ENCODE data around the gene MRNIP.
A peak's percentile ranks its signal among the peaks of the same experiment; 100 is the strongest.

Gene MRNIP

GRCh38 chr5:179858586-179859427 is at the start of gene MRNIP:
MRNIP (minus strand) TSS chr5:179858817; CDS start chr5:179858796, 21 bp downstream.
- peak; percentile 64 to 83 (median 72) for DNase-seq (ENCODE audit: low read depth in 2 of 3, low spot score in 2 of 3)

DNA sequence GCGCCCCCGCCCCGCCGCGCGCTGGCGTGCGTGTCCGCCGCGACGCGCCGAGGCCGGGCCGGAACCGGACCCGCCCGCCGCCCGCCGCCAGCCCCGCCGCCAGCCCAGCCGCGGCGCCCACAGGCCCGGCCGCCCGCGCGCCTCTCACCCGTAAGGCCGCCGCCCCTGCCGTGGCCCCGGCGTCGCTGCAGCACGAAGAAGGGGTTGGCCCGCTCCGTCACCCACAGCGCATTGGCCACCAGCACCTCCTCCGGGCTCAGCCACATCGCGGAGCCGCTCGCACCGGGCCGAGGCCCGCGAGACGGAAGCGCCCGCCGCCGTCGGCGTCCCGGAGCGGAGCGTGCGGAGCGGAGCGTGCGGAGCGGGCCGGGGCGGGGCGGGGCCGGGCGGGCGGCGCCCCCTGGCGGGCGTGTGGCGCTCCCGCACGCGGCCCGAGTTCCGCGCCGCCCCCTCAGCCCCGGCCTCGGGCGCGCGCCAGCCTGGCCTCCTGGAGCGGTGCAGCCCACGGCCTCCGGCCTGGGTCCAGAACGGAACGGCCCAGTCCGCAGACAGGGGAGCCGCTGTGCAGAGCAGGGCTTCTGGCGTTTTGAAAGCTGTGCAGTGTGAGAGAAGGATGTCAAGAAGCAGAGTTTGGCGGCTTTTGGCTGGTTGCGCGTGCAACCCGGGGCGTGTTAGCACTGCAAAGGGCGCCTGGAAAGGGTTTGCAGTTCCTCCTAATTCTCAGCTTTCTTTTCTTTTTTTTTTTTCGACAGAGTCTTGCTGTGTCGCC is 49.1 kb upstream of the MRNIP start, which contains the start of gene TBC1D9B:
Gene TBC1D9B (minus strand): TSS at position 342 of the 769 bp plus-strand sequence. CDS start 76 bp downstream, at position 266.
- DNase-seq (ENCODE audit: low read depth in 2 of 3, low spot score in 2 of 3) = peak; percentile 35 to 40 (median 39)

DNA sequence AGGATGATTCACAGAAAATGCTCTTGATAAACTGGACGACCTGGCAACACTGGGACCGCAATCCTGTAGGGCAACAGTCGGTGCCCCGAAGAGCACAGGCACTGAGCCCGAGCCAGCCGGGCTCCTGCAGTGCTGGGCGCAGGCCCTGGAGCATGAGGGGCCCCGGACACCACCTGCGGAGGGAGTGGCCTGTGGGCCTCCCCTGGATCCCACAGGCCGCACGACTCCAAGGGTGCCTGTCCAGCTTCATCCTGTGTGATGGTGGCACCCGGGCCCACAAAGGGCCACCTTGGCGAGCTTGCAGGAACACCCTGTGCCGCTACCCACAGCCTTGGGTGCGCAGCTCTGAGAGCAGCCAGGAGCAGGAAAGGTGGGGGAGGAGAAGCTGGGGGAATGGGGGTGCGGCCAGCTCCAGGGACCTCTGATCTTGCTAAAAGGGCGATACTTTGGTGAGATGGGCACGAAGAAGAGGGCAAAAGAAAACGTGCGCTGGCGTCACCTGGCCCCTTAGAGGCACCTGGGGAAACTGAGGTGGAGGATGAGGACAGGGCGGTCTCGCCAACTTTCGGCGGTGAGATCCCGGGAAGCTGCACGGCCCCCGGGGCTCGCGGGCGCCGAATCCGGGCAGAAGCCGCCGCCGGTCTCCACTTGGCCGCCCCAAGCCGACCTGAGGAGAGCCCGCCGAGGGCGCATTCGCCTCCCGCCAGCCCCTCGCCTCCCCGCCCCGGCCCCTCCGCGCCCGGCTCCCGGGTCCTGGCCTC is 48.4 kb upstream of the MRNIP start:
- peak in 1 of 3 experiments; percentile 23 for DNase-seq (ENCODE audit: low read depth in 2 of 3, low spot score in 2 of 3)

DNA sequence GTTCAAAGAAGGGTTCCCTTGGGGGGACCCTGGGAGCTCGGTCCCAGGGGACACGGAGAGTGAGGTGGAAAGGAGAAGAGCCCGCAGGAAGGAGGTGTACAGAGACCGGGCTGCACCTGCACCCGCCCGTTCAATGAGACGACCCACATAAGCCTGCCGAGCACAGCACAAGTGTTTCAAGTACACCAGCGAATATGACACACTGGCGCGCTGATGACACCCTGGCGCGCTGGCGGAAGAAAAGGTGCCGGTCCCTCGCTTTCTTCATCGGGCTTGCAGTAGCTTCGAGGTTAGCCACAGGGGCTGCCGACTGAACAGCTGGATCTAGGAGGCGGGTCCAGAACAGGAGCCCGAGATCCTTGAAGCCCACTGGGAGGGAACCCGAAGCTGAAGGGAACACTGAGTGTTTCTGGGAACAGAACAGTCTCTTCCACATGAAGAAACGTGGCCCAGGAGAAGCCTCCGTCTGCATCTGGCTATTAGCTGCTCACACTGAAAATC is 47.7 kb upstream of the MRNIP start:
- DNase-seq (ENCODE audit: low read depth in 2 of 3, low spot score in 2 of 3) = no peak

- no peak for DNase-seq (ENCODE audit: low read depth in 2 of 3, low spot score in 2 of 3)
Observed at GRCh38 chr5:179905161-179905560, 46.5 kb upstream of the MRNIP start.

- no peak for DNase-seq (ENCODE audit: low read depth in 2 of 3, low spot score in 2 of 3)
Observed at GRCh38 chr5:179904463-179905160, 46.0 kb upstream of the MRNIP start.

GRCh38 chr5:179902763-179903158 is 44.1 kb upstream of the MRNIP start:
- no peak for DNase-seq (ENCODE audit: low read depth in 2 of 3, low spot score in 2 of 3)

GRCh38 chr5:179901915-179902762 is 43.5 kb upstream of the MRNIP start:
- DNase-seq (ENCODE audit: low read depth in 2 of 3, low spot score in 2 of 3) = no peak

DNA sequence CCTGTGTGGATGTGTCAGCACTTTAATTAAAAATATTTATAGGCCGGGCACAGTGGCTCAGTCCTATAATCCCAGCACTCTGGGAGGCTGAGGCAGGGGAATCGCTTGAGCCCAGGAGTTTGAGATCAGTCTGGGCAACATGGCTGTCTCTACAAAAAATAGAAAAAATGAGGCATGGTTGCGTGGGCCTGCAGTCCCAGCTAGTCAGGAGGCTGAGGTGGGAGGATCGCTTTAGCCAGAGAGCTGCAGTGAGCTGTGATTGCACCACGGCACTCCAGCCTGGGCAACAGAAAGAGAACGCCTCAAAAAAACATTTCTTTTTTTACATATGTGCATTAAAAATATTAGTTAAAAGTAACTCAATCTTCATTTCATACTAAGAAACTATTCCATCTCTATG is 42.8 kb upstream of the MRNIP start:
- no peak for DNase-seq (ENCODE audit: low read depth in 2 of 3, low spot score in 2 of 3)

GRCh38 chr5:179900711-179901110 is 42.1 kb upstream of the MRNIP start:
- no peak for DNase-seq (ENCODE audit: low read depth in 2 of 3, low spot score in 2 of 3)

GRCh38 chr5:179900206-179900605 is 41.6 kb upstream of the MRNIP start:
- DNase-seq (ENCODE audit: low read depth in 2 of 3, low spot score in 2 of 3) = no peak

DNA sequence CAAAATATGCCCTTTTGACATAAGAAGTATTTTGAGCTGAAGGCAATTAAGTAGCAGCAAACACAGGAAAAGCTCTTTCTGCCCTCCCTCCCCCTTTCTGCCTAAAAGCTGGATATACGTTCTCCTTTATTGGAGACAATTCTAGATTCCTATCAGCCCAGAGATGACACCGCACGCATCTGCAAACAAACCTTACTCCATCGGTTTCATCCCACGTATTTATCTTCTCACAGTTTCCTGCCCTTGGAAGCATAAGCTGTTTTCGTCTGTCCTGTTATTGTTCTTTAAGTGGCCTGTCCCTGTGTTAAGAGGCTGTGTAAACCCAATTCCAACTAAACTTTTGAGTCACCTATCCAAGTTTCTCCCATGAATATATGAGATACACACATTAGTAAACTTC is 37.2 kb upstream of the MRNIP start:
- DNase-seq (ENCODE audit: low read depth in 2 of 3, low spot score in 2 of 3) = no peak

DNA sequence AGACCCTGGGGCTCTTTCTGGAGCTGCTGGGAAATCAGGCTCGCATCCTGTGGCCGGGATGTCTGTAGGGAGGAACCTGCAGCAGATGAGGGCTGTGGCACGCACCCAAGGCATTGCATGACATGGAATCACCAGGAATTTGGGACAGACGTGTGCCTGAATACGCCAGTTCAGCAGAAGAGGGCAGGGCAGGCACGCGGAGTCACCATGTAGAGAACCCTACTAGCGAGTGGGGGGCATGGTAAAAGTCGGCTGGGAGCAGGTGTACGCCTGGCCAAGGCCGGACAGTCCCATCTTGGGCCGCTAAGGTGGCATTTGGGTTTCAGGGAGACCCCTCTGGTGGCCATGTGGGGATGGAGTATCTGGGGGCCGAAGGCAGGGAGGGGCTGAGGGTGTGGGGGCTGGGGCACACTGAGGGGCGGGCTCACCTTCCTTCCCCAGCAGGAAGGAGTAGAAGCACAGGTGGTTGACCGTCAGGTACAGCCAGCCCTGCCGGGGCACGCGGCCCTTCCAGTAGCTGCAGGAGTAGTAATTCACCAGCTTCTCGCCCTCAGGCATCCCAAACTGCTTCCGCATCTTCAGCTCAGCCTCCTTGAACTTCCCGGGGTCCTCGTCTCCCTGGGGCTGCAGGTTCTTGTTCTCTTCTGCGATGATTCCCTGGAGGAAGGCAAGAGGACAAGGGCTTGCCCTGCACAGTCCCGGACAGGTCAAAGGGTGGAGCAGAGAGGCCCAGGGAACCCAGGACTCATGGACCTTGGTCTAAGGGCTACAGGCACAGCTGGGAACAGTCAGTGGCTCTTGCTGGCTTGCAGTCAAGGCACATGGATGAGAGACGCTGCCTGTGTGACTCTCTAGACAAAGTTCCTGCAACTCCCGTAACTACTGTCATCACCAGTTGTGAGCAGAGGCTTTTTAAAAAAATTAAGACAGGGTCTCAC is 35.6 kb upstream of the MRNIP start:
- no peak for DNase-seq (ENCODE audit: low read depth in 2 of 3, low spot score in 2 of 3)

GRCh38 chr5:179893076-179893957 is 34.7 kb upstream of the MRNIP start:
- no peak for DNase-seq (ENCODE audit: low read depth in 2 of 3, low spot score in 2 of 3)

DNA sequence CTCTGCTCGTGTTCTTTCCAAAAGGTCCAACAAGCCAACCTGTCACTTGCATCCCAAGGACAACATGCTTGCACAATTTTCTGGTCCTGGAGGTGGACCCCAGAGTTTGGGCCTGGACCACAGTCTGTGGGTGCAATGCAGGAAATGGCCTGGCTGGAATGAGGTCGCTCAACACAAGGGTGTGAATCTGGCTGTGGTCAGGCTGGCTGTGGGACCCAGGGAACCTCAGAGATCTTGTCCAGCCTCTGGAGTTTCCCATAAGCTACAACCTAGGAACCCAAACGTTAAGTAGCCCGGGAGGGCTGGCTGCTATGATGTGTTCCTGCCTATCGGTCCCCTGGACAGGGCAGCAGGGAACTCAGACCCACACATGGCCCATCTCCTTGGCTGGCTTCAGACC is 33.6 kb upstream of the MRNIP start:
- DNase-seq (ENCODE audit: low read depth in 2 of 3, low spot score in 2 of 3) = no peak

DNA sequence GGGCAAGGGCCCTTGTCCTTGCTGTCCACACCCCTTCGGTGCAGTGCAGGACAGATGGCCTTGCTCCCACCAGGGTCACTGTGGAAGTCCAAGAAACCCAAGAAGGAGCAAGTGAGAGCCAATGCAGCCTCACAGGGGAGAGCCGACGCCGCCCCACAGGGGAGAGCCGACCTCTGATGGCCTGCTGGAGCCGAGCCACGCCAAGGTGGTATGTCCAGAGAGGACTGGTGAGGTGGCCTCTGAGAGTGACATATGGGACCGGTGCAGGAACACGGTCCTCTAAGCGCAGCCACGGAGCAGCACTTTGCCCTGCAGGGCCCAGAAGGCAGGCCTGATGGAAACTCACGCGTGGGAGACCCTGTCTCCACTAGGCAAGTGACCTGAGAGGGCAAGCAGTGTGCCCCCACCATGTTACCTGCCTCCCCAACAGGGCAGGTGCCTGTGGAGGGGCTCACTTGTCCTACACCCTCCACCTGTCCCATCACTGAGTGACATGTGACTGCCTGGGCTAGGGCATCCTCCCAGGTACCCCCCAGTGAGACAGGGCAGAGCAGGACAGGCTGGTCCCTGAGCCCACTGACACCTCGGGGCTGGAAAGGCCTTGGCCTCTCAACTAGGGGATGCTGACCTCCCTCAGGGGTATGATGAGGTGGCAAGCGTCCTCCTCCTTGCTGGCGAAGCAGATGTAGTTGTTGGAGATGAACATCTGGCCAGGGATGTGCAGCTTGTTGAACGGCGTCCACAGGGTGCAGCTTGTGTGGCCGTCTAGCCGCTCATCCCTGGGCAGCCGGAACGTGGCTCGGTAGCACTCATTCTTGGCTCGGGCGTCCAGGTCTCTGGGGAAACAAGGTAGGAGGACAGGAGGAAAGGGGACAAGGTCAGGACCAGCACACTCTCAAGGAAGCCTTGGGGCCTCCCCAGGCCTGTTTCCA is 32.4 kb upstream of the MRNIP start:
- no peak for DNase-seq (ENCODE audit: low read depth in 2 of 3, low spot score in 2 of 3)

- DNase-seq (ENCODE audit: low read depth in 2 of 3, low spot score in 2 of 3) = no peak
Observed at GRCh38 chr5:179889885-179890284, 31.3 kb upstream of the MRNIP start.

Measured in activated CD8-positive, alpha-beta memory T cell treated with anti-CD3 and anti-CD28 coated beads for 48 hours (primary cell).